T-helper 9 cell (primary cell): ENCODE results near the gene LENG1.
"Not testable (repeated sequence)": the region's sequence is repeated elsewhere in the genome, so short reads cannot be mapped to it uniquely, and the experiment has no call there.

Experiments
- DNase-seq: peaks from one replicate; pipeline ENCODE4 v3.0.0-alpha.2; 2020
- total RNA-seq, 2 donors: gene quantifications; one replicate each; lab custom pipeline; 2026; lab: John Stamatoyannopoulos, UW

The LENG1 gene
- 21.0 to 27.0 reads per million in 2 donors for total RNA-seq

DNA sequence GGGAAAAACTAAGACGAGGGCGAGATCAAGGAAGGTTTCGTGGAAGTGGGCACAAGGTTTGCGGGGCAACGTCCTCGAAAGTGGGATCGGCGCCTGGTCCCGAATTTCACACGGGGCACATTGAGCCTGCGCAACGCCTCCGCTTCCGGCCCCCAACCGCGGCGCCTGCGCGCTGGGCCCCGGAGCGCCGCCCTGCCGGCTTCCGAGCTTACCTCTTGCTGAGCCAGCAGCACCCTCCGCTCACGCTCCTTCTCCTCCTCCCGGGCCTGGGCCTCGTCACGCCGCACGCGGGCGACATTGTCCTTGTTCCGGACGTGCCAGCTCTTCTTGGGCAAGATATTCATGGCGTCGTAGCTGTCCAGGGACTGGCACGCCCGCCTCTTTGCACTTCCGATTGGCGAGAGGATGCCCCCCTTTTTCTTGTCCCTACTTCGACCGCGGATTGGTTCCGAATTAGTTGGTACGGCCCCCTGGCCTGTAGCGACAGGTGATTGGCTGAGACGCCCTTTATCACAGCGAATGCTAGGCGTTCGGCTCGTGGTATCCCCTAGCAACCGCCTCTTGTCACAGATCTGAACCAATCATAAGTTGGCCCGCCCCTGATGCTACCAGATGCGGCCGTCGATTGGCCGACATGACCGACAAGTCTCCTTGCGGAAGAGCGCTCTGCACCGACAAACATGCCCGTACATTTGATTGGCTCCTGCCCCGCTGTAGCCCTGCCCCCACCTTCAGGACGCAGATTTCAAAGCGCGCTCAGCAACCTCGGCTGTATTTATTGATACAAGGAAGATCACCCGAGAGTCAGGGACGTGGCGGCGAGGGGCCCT lies at the start of gene LENG1:
Gene LENG1 (minus strand): TSS at position 370 of the 830 bp plus-strand sequence. CDS start 26 bp downstream, at position 344.
- DNase-seq, result peak; percentile 94

- DNase-seq, result no peak
These were observed 49.2 kb upstream of the LENG1 start for GRCh38 chr19:54208784-54209057.

DNA sequence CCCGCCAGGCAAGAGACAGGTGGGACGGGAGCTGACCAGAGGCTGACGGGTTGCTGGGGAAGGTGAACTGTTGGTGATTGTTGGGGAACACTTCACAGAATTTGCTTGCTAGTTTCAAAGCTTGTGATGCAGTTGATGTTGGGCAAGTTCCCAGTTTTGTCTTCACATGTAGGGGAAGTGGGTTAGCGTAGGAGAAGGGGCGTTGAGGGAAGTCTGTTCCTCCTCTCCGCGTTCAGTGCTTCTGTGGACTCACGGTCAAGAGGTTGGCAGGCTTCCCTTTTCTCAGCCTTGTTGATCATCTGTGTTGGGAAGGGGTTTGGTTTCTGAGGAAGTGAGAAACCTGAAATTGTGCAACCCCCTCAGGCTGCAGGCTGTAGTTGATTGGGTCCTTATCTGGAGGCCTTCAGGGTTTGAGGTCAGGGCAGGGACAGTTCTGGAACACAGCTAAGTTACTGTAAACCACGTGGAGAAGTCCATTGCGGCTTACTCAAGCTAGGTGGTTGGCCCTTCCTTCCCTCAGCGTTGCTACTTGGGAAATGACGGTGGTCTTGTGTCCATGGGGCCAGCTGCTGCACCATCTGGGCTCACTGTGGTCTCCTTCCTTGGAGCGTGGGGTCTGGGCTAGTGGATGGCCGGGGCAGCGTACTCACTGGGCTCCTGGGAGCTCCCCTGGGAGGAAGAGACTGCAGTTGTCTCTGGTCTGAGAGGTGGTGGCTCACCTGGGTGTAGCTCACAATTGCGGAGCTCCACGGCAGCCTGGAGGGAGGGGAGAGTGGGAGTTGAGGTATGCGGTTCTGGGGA lies 48.7 kb upstream of the LENG1 start:
- DNase-seq, result no peak

DNA sequence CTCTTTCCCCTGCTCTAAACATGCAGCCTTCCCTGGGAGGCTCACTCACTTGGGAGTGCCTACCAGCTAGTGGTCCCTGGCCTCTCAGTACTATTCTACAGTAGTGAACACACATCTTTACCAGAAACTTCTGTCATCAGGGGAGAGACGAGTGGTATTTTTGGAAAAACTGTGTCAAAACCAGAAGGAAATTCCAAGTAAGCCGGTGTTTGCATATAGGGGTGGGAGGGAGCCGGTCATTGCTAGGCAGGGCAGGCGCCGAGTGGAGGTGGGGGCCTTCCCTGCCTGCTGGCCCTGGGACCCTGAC lies 48.1 kb upstream of the LENG1 start:
- no peak for DNase-seq

DNA sequence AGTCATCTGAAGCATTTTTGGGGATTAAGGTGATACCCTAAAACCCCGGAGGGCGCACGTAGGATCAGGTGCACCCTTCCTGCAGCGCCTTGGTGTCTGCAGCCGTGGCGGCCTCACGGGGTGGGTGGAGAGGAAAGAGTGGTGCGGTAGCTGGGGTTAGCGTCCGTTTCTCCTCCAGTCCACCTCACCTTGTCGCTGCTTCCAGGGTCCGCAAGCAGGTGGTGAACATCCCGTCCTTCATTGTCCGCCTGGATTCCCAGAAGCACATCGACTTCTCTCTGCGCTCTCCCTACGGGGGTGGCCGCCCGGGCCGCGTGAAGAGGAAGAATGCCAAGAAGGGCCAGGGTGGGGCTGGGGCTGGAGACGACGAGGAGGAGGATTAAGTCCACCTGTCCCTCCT lies 47.7 kb upstream of the LENG1 start:
- DNase-seq, result not testable (repeated sequence)

DNA sequence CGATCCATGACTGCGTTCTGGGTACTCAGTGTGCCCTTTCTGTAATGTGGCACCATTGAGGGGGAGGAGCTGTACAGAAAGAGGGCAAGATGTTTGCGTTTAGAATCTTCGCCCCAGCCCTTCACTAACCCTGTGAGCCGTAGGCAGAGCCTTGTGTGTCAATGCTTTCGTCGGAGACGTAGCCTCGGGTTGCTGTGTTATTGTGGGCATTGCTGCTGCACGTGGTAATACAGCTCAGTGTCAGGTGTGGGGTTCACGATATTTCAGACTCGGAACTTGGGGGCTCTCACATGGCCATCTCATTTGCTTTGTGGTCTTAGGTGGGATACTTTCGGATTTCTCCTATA lies 47.3 kb upstream of the LENG1 start:
- no peak for DNase-seq

DNA sequence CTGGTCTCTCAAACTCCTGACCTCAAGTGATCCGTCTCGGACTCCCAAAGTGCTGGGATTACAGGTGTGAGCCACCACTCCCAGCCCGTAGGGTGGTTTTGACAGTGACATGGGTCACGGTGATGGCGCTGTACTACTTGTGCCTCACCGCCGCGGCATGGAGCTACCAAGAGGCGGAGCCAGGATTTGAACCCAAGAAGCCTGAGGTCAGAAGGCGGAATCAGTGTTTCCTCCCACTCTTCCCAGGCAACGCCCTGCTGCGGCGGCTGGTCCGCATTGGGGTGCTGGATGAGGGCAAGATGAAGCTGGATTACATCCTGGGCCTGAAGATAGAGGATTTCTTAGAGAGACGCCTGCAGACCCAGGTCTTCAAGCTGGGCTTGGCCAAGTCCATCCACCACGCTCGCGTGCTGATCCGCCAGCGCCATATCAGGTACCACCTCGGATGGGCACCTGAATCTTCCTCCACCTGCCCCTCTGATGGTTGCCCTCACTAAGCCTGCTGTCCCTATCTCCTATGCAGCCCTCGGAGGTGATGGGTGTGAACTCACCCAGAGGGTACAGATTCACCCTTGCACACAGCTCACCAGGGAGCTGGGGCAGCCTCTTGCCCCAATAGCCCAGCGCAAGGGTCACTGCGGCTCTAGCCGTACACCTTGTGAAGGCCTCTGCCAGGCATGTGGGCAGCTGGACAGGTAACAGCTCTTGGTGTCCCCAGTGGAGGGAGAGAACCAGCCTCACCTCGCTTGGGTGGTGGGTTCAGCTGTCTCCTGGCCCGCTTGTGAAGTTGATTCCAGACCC lies 46.7 kb upstream of the LENG1 start:
- no peak for DNase-seq

DNA sequence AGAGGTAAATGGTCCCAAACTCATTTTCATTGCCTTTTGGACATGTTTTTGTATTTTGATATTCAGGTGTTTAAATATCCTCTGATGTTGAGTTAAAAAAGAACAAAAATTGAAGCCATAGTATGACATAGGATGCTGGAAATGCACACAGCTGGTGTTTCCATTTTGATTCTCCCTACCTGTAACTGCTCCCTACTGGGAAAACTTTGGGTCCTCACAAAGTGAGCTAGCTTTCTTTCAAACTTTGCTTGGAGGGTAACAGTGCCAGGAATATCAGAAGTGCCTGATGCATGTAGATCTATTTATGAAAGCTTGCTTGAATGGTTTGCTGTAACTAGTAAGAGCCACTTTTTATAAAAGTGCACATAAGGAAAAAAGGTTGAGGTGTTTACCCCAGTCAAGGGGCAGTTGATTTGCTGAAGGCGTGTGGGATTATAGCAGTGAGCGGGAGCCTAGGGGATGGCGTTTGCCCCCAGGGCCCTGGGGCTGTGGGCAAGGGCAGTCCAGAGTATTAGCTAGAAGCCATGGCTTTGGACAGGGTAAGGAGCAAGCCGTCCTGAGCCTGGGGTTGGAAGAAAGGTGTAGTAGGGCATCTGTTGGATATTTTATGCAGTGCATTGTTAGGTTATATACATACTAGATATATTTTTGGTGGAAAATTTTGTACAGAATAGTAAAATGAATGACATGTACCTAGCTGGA lies 45.4 kb upstream of the LENG1 start:
- no peak for DNase-seq

GRCh38 chr19:54203151-54203611 lies 43.7 kb upstream of the LENG1 start:
- no peak for DNase-seq

- DNase-seq, result no peak
These were observed 42.5 kb upstream of the LENG1 start for GRCh38 chr19:54201980-54202379.

DNA sequence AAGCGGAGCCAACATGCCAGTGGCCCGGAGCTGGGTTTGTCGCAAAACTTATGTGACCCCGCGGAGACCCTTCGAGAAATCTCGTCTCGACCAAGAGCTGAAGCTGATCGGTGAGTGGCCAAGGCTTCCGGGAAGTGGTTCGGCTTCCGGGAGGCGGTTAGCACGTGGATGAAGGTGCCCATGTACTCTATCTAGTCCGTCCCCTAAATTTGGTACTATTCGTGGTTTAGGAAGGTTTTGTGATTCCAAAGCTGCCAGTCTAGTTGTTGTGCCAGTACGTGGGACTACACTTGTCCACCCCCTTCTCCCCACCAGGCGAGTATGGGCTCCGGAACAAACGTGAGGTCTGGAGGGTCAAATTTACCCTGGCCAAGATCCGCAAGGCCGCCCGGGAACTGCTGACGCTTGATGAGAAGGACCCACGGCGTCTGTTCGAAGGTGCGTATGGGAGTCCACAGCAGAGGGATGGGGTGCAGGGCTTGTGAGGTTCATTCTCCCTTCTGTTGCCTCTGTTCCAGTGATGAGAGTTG lies 41.7 kb upstream of the LENG1 start:
- DNase-seq, result no peak

- no peak for DNase-seq
These were observed 39.9 kb upstream of the LENG1 start for GRCh38 chr19:54199401-54199800.

DNA sequence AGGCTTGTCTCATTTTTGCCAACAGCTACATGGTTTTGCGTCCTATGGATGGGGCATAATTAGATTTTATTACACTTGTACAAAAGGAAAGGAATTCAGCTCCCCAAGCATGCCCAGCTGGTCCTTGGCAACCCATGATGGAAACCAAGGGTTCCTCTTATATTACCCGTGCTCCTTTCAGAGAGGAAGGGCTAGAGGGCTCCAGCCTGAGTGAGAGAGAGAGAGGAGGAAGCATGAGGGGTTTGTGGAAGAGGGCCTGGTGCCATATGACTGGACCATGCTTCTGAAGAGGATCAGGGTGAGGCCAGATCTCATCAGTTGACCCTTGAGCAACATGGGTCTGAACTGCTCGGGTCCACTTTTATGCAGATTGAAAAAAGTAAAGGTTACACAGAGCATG lies 37.6 kb upstream of the LENG1 start:
- no peak for DNase-seq

GRCh38 chr19:54196536-54196935 lies 37.0 kb upstream of the LENG1 start:
- DNase-seq, result no peak

GRCh38 chr19:54194463-54194862 lies 34.9 kb upstream of the LENG1 start:
- not testable (repeated sequence) for DNase-seq

DNA sequence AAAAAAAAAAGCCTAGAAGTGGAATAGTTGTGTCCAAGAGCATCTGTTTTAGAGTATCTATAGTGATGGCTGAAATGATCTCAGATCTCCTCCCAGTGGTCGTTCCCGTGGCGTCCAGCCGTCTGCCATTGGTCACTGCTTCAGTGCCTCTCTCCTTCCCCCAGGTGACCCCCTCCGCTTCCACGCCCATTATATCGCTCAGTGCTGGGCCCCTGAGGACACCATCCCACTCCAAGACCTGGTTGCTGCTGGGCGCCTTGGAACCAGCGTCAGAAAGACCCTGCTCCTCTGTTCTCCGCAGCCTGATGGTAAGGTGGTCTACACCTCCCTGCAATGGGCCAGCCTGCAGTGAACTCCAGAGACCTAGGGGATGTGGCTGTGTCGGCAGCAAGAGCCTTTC lies 33.5 kb upstream of the LENG1 start:
- no peak for DNase-seq

DNA sequence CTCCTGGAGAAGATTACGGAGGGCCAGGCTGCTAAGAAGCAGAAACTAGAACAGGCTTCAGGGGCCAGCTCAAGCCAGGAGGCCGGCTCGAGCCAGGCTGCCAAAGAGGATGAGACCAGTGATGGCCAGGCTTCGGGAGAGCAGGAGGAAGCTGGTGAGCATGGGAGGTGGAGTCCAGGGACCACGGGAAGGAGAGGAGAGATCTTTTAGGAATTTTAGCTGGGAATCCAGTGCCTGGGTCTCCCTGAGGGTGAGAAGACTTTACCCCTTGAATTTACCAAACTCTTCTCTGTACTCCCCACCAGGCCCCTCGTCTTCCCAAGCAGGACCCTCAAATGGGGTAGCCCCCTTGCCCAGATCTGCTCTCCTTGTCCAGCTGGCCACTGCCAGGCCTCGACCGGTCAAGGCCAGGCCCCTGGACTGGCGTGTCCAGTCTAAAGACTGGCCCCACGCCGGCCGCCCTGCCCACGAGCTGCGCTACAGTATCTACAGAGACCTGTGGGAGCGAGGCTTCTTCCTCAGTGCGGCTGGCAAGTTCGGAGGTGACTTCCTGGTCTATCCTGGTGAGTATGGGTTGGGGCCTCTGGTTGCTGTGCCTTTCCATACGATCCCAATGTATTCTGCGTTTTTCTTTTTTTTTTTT lies 32.4 kb upstream of the LENG1 start:
- no peak for DNase-seq

GRCh38 chr19:54191011-54191810 lies 31.7 kb upstream of the LENG1 start, which contains the start of gene TSEN34:
TSS of gene TSEN34 (plus strand) at chr19:54191308. CDS start at chr19:54191365, 57 bp downstream.
- peak; percentile 82 for DNase-seq

DNA sequence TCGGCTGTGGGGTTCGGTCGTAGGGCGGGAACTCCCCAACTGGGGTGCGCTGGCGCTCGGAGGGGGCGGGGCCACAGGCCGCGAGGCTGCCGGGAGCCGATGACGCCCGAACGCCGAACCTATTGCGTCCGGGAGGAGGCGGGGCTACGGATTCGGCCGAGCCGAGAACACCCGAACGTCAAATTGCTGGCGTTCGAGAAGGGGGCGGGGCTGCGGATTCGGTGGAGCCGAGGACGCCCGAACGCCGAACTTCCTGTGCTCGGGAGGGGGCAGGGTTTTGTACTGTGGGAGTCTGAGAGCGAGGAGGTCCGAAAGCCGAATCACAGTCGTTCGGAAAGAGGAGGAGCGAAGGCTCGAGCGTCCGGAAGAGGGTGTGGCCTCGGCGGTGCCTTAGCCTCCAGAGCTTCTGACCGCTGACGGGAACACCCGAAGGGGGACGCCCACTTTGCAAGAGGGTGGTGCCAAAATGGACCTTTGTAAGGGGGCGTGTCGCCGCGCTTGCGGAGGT lies 31.0 kb upstream of the LENG1 start:
- DNase-seq, result peak; percentile 100

- DNase-seq, result peak; percentile 99
These were observed 30.4 kb upstream of the LENG1 start for GRCh38 chr19:54189735-54190502.
